Measurements from ENCODE around the gene BUD13. TPM values are rescaled to one million over a fixed set of nuclear protein-coding genes. Genes with fewer than 3 reads are reported as not detected.

The BUD13 gene
- polyA plus RNA-seq, 1 donor from 2014 or later, result 19.1 TPM

GRCh38 chr11:116730601-116731000, 42.2 kb downstream of the BUD13 start:
- Histone ChIP-seq H4K20me1 (ENCODE audit: insufficient read depth) (no peaks in the 10 kb centered on the region), H3K27ac (ENCODE audit: low read length) (peak overlapping the region; percentile 77), H3K79me2 (replicated peaks; ENCODE audit: insufficient read depth, low read length) (no peaks in the 10 kb centered on the region), H3K4me2 (ENCODE audit: low read length) (peak overlapping the region; percentile 56), H3F3A (ENCODE audit: insufficient read depth, low read length, poor library complexity, severe bottlenecking) (no peaks in the 10 kb centered on the region), H3K9me3 (ENCODE audit: low read length) (no peaks in the 10 kb centered on the region), H3K4me3 (ENCODE audit: low read length) (peak overlapping the region; percentile 55), H3K36me3 (ENCODE audit: insufficient read depth, low read length) (no peaks in the 10 kb centered on the region), H3K27me3 (ENCODE audit: insufficient read depth, low read depth, low read length) (no peaks in the 10 kb centered on the region), H2AFZ (ENCODE audit: low read depth, low read length) (no peak overlapping the region), H3K9me2 (ENCODE audit: insufficient read depth, low read length) (no peaks in the 10 kb centered on the region), H3K9ac (ENCODE audit: low read length) (peak overlapping the region; percentile 69)
- TF ChIP-seq POLR2AphosphoS5 (IDR thresholded peaks at IDR 0.05) (no peak), RAD21 (conservative IDR thresholded peaks at IDR 0.05) (no peak), TAF1 (IDR thresholded peaks at IDR 0.05; ENCODE audit: low read depth) (no peak), MXI1 (conservative IDR thresholded peaks at IDR 0.05; ENCODE audit: poor library complexity, severe bottlenecking) (no peak), EZH2 (IDR thresholded peaks at IDR 0.05; ENCODE audit: borderline replicate concordance, insufficient read depth, low read length, poor library complexity, severe bottlenecking) (no peak), EP300 (conservative IDR thresholded peaks at IDR 0.05; ENCODE audit: poor library complexity, severe bottlenecking) (no peak)

- H3K9me2 ChIP-seq (ENCODE audit: insufficient read depth, low read length), result no peaks in the 10 kb centered on the region
- peak overlapping the region; percentile 77 for H3K27ac ChIP-seq (ENCODE audit: low read length)
- no peak overlapping the region for H2AFZ ChIP-seq (ENCODE audit: low read depth, low read length)
- peak overlapping the region; percentile 69 for H3K9ac ChIP-seq (ENCODE audit: low read length)
- TF ChIP-seq REST (IDR thresholded peaks at IDR 0.05; ENCODE audit: borderline replicate concordance) (no peak), POLR2AphosphoS5 (IDR thresholded peaks at IDR 0.05) (no peak), EP300 (conservative IDR thresholded peaks at IDR 0.05; ENCODE audit: poor library complexity, severe bottlenecking) (no peak), MXI1 (conservative IDR thresholded peaks at IDR 0.05; ENCODE audit: poor library complexity, severe bottlenecking) (no peak), SMC3 (conservative IDR thresholded peaks at IDR 0.05; ENCODE audit: poor library complexity) (no peak), EZH2 (IDR thresholded peaks at IDR 0.05; ENCODE audit: borderline replicate concordance, insufficient read depth, low read length, poor library complexity, severe bottlenecking) (no peak), RAD21 (conservative IDR thresholded peaks at IDR 0.05) (no peak), TAF1 (IDR thresholded peaks at IDR 0.05; ENCODE audit: low read depth) (no peak)
- TF ChIP-seq, protein P1, sequence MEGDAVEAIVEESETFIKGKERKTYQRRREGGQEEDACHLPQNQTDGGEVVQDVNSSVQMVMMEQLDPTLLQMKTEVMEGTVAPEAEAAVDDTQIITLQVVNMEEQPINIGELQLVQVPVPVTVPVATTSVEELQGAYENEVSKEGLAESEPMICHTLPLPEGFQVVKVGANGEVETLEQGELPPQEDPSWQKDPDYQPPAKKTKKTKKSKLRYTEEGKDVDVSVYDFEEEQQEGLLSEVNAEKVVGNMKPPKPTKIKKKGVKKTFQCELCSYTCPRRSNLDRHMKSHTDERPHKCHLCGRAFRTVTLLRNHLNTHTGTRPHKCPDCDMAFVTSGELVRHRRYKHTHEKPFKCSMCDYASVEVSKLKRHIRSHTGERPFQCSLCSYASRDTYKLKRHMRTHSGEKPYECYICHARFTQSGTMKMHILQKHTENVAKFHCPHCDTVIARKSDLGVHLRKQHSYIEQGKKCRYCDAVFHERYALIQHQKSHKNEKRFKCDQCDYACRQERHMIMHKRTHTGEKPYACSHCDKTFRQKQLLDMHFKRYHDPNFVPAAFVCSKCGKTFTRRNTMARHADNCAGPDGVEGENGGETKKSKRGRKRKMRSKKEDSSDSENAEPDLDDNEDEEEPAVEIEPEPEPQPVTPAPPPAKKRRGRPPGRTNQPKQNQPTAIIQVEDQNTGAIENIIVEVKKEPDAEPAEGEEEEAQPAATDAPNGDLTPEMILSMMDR (IDR thresholded peaks at IDR 0.05; ENCODE audit: poor library complexity, severe bottlenecking), result no peak
- H3K4me2 ChIP-seq (ENCODE audit: low read length), result no peak overlapping the region
- no peaks in the 10 kb centered on the region for H4K20me1 ChIP-seq (ENCODE audit: insufficient read depth)
- H3K79me2 ChIP-seq (replicated peaks; ENCODE audit: insufficient read depth, low read length), result no peaks in the 10 kb centered on the region
- H3K9me3 ChIP-seq (ENCODE audit: low read length), result no peaks in the 10 kb centered on the region
- H3K27me3 ChIP-seq (ENCODE audit: insufficient read depth, low read depth, low read length), result no peaks in the 10 kb centered on the region
- no peak overlapping the region for H3K4me3 ChIP-seq (ENCODE audit: low read length)
- no peaks in the 10 kb centered on the region for H3K36me3 ChIP-seq (ENCODE audit: insufficient read depth, low read length)
- H3F3A ChIP-seq (ENCODE audit: insufficient read depth, low read length, poor library complexity, severe bottlenecking), result no peaks in the 10 kb centered on the region
Observed at GRCh38 chr11:116730241-116730561, 42.6 kb downstream of the BUD13 start.
